Activated CD4-positive, alpha-beta T cell treated with anti-CD3 and anti-CD28 coated beads for 48 hours (primary cell): ENCODE measurements around the gene ZP1.

Experiments
- DNase-seq: peaks from one replicate; pipeline ENCODE4 v3.0.0-alpha.2; 2020

Gene ZP1

DNA sequence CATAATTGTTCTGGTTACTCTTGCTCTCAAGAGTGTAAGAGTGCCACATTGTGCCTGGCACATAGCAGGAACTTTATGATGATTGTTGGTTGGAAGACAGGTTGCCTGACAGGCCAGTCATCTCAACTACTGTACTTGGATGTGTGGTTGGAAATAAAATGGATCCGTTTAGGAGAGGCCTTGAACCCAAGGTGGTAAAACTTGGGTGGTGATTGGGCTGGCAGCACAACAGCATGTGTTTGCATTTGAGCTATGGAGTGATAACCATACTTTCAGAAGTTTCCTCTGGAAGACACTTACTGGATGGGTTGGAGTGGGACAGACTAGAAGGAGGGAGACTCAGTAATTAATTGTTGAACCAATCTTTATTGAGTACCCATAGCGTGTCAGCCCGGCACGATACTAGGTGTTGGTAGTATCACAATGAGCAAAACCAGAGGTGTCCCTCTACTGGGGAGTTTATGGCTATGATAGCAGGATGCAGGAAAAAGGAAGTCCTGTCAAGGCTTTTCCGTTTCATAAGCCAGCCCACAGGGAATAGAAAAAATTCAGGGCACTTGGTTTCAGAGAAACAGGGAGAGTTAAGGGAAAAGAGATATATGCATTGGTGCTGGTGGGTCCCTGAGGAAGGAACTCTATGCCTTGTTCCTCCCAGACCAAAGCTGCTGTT is 43.5 kb downstream of the ZP1 start:
- DNase-seq: no peak

DNA sequence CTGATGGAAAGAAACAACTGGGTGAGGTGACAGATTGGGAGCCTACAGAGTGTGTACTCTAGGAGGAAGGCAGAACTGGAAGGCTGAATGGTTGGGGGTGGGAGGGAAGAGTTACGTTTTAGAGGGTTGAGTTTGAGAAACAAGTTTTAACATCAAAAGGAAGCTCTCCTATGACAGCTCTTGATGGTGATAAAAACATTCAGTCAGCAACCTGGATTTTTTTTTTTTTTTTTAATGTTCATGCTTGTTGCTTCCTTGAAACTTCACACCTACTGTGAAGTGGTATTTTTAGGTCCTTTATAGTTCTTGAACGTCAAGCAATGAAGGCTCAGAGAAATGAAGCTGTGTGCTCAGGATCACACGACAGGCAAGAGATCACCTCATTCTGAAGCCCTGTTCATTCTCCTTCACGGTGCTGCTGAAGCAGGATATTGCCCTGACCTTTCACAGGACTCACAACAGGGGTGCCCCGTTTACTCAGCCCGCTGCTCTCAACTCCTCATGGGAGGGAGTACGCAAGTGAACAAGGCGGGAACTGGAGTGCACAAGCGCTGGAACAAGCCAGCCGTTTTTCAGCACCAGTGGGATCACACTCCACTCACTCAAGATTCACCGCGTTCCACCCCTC is 45.0 kb downstream of the ZP1 start:
- peak; percentile 22 for DNase-seq

DNA sequence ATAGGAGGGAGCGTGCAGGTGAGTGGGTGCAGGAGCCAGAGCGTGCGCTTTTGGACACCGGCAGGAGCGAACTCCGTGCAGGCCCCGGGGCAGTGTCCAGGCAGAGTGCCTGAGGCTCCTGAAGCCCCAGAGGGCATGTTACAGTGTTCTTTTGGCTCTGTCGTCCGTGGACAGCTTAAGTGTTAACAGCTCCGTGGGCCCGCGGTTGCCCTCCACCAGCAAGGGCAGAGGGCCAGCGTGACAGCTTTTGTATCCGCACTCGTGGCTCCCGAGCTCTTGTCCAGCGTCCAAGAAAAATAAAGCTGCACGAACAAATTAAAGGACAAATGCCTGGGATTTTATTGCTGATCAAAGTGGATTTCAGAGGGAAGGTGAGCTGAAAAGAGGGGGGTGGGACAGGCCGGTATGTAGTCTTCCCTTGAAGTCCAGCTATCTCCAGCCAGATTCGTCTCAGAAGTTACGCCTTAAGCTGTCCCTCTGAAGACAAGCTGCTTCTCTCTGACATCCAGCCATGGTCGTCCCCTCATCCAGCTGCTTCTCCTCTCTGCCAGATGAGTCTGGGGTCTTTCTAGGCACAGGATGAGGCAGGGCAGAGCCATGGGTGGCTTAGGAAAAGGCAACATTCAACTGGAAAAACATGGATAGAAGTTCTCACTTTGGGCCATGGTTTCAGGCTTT is 45.6 kb downstream of the ZP1 start:
- DNase-seq: no peak

DNA sequence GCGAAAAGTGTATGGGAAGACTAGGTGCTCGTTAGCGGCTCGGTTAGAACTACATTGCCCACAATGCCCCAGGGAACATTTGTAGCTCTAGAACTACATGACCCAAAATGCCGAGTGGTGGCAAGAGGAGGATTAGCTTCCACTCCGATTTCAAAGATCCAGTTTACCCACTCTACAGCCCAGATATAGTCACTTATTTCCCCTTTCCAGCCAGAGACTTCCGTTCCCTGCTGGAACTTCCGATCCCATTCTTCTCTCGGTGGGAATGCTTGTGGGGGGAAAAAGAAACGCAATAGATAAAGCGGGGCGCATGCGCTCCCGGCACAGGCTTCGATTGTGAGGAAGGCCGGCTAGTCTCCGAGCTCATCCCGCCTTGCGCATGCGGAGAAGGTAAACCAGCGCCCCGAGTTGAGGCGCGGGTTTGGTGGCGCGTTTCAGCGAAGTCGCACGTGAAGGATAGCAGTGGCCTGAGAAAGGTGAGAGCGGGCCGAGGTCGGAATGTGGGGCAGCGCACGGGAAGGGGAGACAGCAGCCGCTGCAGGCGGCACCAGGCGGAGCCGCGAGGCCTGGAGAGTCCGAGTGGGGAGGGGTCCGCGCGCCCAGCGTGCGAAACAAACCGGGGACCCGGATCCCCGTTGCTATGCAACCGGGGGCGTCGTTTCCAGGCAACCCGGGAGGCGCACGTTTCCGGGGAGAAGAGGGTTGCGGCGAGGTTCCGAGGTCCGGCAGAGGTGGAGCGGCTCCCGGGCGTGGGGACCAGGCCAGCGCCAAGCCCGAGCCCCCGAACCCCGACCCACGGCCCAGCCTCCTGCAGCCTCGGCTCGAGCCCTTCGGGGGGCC is 46.7 kb downstream of the ZP1 start, which contains the start of gene TMEM109:
TSS of gene TMEM109 (plus strand) at position 366 of the 840 bp plus-strand sequence. CDS start 5,536 bp downstream, outside the sequence.
- DNase-seq: peak; percentile 92

DNA sequence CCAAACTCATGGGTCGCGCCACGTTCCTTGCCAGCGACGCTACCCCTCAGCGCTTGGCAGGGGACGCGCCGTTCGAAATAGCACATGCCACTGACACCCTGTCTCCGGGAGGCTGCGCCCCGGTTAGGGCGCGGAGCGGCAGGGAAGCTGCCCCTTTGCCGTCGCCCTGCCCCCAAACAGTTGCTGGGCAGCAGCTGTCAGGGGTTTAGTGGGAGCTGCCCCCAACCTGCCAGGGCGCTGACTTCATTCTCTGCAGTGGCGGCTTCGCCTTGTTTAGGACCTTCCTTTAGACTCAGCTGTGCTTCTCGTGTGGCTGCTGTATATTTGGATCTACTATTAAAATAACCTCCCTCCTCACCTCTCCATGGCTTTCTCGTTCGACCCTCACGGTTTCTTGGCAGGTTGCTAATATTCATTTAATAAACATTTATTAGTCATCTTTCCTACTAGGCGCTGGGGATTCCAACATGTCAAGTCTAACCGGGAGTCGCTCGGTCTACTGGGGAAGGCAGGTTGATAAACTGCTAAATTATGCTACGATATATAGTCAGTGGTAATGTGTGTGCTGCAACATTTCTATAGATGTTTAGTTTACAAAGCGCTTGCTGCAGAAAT is 47.4 kb downstream of the ZP1 start:
- peak; percentile 41 for DNase-seq

DNA sequence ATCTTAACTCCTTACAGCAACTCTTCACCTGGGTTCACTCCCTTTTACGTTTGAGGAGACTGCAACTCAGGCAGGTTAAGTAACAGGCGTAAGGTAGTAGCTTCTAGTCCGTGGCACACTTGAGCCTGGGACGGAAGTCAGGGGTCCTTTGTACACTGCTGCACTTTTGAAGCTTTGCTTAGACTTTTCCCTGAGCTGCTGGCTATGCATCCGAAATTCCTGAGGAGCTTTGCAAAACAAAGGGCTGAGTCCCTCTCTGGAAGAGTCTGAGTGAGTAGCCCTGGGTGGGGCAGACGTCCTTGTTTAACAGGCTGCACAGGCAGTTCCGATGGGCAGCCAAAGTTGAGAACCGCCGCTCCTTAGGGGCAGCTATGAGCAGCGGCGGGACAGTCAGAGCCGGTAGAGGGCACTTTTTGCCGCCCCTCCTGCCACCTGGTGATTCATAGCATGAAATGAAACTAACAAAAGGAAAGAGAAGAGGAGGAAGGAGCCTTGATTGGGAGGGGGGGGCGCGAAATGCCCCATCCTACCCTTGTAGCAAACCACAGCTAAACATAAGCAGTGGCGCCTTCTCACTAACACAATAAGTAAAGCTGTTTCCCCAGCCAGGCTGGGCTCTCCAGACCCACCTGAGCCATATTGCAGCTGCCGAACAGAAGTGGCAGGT is 48.0 kb downstream of the ZP1 start:
- peak; percentile 77 for DNase-seq

DNA sequence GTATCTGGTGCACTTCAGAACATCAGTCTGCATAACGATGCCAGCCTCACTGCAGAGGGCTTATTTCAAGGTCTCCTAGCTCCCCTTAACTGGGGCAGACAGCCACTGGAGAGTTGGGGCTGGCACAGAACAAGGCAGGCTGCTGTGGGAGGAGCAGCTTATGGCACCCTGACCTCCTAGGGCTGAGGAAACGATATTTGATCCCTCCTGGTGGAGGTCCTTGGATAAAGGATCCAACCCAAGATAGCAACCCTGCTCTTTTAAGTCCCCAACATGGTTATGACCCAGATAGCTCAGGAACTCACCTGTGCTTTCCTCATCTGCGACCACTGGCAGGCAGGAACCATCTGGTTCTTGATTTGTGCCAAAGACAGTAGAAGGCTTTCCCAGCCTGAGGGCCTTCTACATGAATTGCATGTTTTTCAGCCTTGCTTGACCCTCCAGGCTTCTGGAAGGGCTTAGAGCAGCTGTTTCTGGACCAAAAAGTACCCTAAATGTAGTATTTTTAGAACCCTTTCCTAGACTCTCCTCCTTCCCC is 49.4 kb downstream of the ZP1 start:
- no peak for DNase-seq

DNA sequence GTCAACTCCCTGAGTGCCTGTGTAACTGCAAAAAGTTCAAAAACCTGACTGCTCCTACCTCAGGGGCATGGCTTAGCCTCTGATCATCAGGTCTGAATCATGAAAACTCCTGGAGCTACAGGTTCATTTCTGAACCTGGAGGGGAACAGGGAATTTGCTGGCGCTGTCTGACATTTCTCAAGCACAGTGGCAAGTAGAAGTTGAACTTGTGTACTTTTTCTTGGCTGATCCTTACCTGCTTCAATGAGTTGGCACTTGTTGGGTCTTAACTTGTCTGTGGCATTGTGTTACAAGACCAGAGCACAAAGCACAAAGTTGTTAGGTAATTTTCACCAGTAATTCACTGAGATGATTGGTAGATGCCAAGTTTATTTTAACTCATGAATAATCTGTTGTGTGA is 49.9 kb downstream of the ZP1 start:
- no peak for DNase-seq

DNA sequence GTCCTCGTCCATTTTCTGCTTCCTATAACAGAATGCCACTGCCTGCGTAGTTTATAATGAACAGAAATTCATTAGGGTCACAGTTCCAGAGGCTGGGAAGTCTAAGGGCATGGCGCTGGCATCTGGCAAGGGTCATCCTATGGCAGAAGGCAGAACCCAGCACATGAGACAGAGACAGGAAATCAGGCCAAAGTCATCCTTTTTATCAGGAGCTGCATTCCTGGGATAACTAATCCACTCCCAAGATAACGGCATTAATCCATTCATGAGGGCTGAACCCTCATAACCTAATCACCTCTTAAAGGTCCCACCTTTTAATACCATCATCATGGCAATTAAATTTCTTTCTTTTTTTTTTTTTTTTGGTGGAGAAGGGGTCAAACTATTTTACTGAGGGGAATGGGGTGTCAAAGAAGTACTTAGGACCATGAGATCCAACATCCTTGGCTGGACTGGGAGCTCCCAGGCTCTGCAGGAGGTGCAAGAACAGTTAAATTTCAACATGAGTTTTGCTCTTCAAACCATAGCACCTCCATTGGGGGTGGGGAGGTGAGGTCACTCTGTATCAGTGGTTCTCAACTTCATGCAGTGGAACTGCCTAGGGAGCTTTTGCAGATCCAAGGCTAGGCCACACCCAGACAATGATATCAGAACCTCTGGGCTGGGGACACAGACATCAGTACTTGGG is 51.1 kb downstream of the ZP1 start:
- DNase-seq: no peak

DNA sequence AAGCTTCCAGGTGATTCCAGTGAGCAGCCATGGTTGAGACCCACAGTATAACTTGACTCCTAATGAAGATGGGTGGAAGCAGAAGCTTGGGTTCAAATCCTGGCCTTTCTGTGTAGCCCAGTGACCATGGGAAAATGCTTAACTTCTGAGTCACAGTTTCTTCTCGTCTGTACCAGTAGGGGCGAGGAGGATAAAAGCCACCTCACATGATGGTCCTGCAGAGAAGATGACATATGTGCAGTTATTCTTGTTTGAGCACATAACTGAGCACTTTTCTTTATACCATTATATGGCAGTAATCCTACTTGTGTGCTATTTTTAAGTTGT is 51.6 kb downstream of the ZP1 start:
- DNase-seq: no peak

DNA sequence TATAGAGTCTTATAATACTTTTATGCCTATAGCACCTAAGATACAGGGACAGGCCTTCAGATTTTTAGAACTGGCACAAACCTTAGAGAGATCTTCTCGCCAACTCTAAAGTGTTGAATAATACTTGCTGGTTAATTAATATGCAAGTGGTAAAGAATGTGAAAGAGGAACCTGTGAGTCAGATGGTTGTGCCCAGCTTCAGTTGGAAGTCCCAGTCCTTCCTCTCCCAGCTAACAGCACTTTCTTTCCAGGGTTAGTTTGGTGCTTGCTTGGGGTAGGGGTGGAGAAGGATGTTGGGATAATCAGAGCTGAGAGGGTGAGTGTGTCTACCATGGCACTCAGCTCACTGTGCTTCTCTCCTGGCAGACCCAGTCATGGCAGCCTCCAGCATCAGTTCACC is 52.0 kb downstream of the ZP1 start:
- DNase-seq: no peak

DNA sequence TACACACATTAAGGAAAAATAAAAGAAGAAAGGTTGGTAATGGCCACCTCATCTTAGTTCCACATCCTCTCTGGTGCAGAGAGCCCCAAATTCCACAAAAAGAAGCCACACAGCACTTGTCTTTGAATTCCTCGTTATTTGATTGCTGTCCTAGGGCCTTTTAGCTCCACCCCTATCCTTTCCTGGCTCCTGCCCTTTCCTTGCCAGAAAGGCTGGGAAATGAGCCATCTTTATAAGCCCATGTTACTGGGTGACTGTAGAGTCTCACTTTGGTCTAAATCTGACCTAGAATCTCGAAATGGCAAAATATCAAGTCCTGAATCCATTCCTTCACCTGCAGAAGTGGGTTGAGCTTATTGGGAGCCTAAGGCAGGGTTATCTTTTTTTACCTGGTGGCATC is 52.6 kb downstream of the ZP1 start:
- DNase-seq: no peak

DNA sequence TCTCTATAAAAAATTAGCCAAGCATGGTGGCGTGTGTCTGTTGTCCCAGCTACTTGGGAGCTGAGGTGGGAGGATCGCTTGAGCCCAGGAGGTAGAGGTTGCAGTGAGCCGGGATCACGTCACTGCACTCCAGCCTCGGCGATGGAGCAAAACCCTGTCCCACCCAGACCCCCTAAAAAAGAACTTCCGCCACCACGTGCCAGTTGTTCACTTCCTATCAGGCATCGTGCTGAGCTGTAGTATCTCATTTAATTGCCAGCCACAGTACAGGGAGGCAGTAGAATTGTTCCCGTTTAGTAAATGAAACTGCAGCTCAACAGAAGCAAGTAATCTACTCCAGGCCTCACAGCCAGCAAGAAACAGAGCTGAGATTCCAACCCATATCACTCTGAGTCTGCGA is 53.9 kb downstream of the ZP1 start:
- no peak for DNase-seq

DNA sequence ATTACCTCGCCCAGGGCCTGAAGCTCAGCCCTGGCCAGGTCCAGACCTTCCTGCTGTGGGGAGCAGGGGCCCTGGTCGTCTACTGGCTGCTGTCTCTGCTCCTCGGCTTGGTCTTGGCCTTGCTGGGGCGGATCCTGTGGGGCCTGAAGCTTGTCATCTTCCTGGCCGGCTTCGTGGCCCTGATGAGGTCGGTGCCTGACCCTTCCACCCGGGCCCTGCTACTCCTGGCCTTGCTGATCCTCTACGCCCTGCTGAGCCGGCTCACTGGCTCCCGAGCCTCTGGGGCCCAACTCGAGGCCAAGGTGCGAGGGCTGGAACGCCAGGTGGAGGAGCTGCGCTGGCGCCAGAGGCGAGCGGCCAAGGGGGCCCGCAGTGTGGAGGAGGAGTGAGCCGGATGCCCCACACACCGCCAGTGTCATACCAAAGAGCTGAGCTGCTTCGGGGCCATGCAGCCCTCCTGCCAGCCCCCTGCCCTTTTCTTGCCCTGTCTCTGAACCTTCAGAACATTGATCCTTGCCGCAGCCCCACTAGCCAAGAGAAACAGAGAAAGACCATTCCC is 54.5 kb downstream of the ZP1 start:
- DNase-seq: no peak

DNA sequence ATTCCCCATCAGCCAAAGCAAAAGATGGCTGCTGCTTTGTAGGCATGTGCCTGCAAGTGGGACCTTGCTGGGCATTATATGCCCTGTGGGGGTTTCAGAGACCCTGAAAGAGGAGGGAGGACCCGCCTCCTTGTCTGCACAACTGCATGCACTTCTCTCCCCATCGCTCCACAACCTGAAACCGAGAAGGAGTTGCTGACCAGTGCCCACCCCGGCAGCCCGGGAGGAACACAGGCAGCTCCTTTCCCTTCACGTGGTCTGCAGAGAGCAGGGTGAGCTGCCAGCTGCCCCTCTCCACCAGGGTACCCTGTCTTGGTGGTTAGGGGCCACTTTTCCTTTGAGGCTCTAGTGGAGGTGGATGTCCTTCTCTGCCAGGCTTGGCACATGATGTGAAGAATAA is 55.6 kb downstream of the ZP1 start:
- no peak for DNase-seq

DNA sequence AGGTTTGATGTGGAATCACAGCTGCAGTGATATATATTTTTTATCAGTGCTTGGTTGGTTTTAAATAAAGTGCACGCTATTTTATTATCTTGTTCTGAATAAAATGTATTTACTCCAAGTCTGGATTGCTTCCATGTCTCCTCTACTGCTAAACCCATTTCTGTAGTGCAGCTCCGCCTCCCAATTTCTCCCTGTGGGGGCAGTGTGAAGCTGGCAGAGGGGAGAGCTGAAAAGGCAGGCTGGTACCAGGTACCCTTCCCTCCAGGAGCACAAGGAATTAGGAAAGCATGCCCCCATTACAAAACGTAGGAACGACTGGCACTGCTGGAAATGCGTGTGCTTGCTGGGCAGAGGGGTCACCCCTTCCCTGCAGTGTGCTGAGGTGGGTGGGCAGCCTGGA is 56.0 kb downstream of the ZP1 start:
- DNase-seq: no peak

DNA sequence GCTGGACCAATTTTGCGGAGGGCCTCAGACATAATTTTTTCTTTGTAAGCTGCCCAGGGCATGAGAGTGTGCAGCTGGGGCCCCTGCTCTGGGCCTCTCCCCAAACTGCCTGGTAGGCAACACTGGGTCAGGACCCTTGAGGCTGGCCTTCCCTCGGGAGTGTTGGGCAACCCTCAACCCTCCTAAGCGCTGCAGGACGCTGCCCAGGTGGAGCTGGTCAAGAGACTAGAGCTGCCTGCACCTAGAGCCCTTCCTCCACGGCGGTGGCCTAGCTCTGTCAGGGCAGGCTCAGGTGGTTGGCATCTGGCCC is 56.4 kb downstream of the ZP1 start:
- no peak for DNase-seq

DNA sequence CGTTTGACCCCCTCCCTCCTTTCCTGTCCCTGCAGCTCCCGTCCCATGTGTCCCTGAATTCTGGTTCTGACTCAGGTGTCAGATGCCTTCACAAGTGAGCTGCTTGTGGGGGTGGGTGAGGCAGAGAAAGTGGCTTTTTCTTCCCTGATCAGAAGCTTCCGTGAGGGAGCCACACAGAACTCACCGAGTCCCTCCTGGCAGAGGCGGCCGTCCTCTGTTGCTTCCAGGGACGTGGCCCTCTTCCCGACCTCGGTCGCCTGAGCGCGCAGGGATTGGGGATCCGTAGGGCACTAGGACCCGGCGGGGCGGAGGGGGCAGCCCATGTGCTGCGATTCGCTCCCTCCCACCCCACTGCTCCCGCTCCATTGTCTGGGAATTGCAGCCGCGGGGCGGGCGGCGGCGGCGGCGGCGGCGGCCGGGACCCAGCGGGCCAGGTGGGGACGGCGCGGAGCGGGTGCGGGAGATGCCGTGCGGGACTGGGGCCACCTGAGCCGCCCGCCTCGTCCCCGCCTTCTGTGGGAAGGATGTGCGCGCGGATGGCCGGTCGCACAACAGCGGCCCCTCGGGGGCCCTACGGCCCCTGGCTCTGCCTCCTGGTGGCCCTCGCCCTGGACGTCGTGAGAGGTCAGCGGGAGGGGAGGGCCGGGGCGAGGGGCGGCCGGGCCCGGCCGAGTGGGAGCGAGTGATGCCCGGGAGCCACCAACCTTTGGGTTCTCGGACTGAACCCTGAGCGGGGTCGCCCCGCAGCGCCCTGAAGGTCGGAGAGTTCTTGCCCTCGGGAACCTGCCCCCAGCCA is 57.0 kb downstream of the ZP1 start, which contains the start of gene TMEM132A:
TSS of gene TMEM132A (plus strand) at position 351 of the 796 bp plus-strand sequence. CDS start at position 525, 174 bp downstream.
- peak; percentile 32 for DNase-seq
